Activated CD8-positive, alpha-beta T cell treated with anti-CD3 and anti-CD28 coated beads for 36 hours (primary cell): ENCODE measurements around the gene SYT13. TPM values are rescaled to one million over a fixed set of nuclear protein-coding genes. Genes with fewer than 3 reads are reported as not detected.

Experiments
- ATAC-seq: fragments of 200-7000 bp; cut with Tn5 transposase; one replicate; pipeline ENCODE4 v1.10.0; 2021; ENCODE audit warnings: mild to moderate bottlenecking, moderate library complexity
- CTCF ChIA-PET: fragments of 350-600 bp; sonication (Branson Sonifier 250); formaldehyde crosslinking; loops from one replicate; lab custom pipeline; 2021; ENCODE audit warnings: antibody characterized with exemption; lab: Charles Lee
- POLR2A ChIA-PET: fragments of 350-600 bp; sonication (Branson Sonifier 250); formaldehyde crosslinking; loops from one replicate; lab custom pipeline; 2021; ENCODE audit warnings: antibody characterized with exemption; lab: Charles Lee
- DNase-seq: peaks from one replicate; pipeline ENCODE4 v3.0.0-alpha.2; 2020
- H3K27ac Mint-ChIP-seq: one replicate; pipeline ENCODE4 v1.8.0; 2021; ENCODE audit warnings: mild to moderate bottlenecking, mixed read lengths
- H3K27me3 Mint-ChIP-seq: one replicate; pipeline ENCODE4 v1.8.0; 2021; ENCODE audit warnings: mixed read lengths
- H3K36me3 Mint-ChIP-seq: one replicate; pipeline ENCODE4 v1.8.0; 2021; ENCODE audit warnings: low read depth, mixed read lengths
- H3K4me1 Mint-ChIP-seq: one replicate; pipeline ENCODE4 v1.8.0; 2021; ENCODE audit warnings: low read depth, mixed read lengths
- H3K4me3 Mint-ChIP-seq: one replicate; pipeline ENCODE4 v1.8.0; 2021; ENCODE audit warnings: mild to moderate bottlenecking, moderate library complexity, mixed read lengths
- H3K9me3 Mint-ChIP-seq: one replicate; pipeline ENCODE4 v1.8.0; 2021; ENCODE audit warnings: mixed read lengths
- intact Hi-C: fragments of 100-400 bp; cut with micrococcal nuclease; formaldehyde crosslinking; loops from one replicate; pipeline ENCODE4 v1.10.0; 2022
- total RNA-seq, 2 experiments: library from RNA; stranded (reverse); gene quantifications; one replicate each; pipeline ENCODE4 v1.2.3, GENCODE V29; 2021
- TF ChIP-seq, protein P1 (sequence below): fragments of 200-600 bp; IDR thresholded peaks from one replicate; pipeline ENCODE4 v1.8.0; 2022; ENCODE audit warnings: antibody characterized with exemption, mild to moderate bottlenecking

Gene SYT13
- total RNA-seq, 2 experiments from 2014 or later, result not detected

DNA sequence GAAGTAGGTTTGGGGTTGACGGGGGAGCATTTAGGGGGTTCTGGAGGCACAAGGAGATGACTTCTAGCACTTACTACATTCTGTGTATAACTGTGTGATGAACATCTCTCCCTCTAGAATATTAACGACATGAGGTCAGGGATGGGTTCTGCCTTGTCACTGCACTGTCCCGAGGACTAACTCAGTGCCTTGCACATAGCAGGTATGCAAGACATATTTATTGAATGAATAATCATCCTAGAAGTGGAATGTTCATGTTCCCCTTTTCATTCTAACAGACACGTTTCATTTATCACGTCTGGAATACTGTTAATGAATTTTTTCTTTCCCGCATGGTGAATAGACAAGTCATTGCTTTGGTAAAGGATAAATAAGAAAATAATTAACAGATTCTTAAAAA lies 12.6 kb downstream of the SYT13 start:
- no peak for DNase-seq
- Mint-ChIP-seq H3K27ac (no peak overlapping the region), H3K36me3 (no peaks in the 10 kb centered on the region), H3K4me3 (no peak overlapping the region), H3K27me3 (peaks cover 47% of the 10 kb centered on the region), H3K9me3 (no peaks in the 10 kb centered on the region), H3K4me1 (no peaks in the 10 kb centered on the region)
- intact Hi-C loops, result no loop called here
- ATAC-seq, result no peak
- TF ChIP-seq, protein P1, sequence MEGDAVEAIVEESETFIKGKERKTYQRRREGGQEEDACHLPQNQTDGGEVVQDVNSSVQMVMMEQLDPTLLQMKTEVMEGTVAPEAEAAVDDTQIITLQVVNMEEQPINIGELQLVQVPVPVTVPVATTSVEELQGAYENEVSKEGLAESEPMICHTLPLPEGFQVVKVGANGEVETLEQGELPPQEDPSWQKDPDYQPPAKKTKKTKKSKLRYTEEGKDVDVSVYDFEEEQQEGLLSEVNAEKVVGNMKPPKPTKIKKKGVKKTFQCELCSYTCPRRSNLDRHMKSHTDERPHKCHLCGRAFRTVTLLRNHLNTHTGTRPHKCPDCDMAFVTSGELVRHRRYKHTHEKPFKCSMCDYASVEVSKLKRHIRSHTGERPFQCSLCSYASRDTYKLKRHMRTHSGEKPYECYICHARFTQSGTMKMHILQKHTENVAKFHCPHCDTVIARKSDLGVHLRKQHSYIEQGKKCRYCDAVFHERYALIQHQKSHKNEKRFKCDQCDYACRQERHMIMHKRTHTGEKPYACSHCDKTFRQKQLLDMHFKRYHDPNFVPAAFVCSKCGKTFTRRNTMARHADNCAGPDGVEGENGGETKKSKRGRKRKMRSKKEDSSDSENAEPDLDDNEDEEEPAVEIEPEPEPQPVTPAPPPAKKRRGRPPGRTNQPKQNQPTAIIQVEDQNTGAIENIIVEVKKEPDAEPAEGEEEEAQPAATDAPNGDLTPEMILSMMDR, result no peak
- ChIA-PET CTCF (no interaction called here), POLR2A (interaction anchor here (0.6 kb wide), 2 partner anchors 245 to 444 kb away, joined by 3 to 4 read pairs; no protein-coding TSS in a partner anchor)

DNA sequence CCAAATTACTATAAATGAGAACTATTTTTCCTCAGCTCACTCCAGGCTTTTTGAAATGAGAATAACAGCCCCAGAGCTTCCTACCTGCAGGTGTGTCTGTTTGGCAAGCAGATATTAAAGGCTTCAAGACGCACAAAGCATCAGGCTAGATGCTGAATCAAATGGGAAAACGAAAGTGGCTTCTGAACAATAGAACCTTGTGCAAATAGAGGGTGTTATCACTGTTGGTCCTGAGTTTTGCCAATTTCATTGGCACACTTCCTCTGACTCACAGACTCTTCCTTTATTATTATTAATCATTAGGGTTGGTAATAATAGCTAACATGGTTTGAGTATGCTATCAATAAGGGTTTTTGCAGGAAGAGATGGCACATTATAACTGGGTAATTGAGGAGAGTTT lies 13.4 kb downstream of the SYT13 start:
- H3K4me1 Mint-ChIP-seq, result no peaks in the 10 kb centered on the region
- no peak overlapping the region for H3K27ac Mint-ChIP-seq
- ChIA-PET POLR2A (interaction anchor here (0.6 kb wide), 2 partner anchors 245 to 443 kb away, joined by 3 to 4 read pairs; no protein-coding TSS in a partner anchor), CTCF (no interaction called here)
- H3K4me3 Mint-ChIP-seq, result no peak overlapping the region
- H3K9me3 Mint-ChIP-seq, result no peaks in the 10 kb centered on the region
- peaks cover 48% of the 10 kb centered on the region for H3K27me3 Mint-ChIP-seq
- DNase-seq (no peak), ATAC-seq (no peak)
- no peaks in the 10 kb centered on the region for H3K36me3 Mint-ChIP-seq
- intact Hi-C loops, result no loop called here
- TF ChIP-seq, protein P1, result no peak

DNA sequence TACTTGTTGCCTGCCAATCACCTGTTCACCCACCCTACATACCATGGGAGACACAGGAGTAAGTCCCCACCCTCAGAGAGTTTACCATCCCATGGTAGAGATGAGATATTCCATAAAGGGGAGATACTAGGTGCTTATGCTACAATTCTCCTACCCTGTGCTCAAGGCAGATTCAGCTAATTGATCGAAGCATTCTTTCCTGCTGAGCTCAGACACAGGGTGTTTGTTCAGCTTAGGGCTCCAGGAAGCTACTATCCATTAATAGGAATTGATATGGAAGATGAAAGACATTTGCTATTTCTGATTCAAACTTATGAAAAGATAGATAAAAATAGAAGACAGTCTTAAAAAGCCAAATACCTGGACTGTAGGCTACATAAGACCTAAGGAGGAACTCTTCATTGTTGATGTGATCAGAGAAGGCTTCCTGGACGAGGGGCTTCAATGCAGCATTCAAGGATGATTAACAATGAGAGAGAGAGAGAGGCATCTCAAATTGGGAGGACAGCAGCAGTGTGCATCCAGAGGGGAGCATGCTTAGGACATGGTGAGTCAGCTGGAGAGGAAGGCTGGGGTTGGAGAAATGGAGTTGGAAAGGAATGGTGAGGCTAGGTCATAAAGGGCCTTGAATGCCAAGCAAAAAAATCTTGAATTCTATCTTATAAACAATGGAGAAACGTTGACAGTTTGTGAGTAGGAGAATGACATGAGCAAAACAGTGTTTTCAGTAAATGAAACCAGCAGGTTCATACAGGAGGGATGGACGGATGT lies 15.0 kb downstream of the SYT13 start:
- intact Hi-C loops, result no loop called here
- no peak for DNase-seq
- no peak overlapping the region for H3K27ac Mint-ChIP-seq
- H3K9me3 Mint-ChIP-seq, result no peaks in the 10 kb centered on the region
- no peak for ATAC-seq
- CTCF ChIA-PET, result interaction anchor here (0.9 to 2.3 kb wide), 3 partner anchors 19 to 161 kb away, joined by 3 to 9 read pairs (median 4); no protein-coding TSS in a partner anchor
- POLR2A ChIA-PET, result no interaction called here
- TF ChIP-seq, protein P1, result no peak
- no peak overlapping the region for H3K4me3 Mint-ChIP-seq
- peaks cover 51% of the 10 kb centered on the region for H3K27me3 Mint-ChIP-seq
- no peaks in the 10 kb centered on the region for H3K4me1 Mint-ChIP-seq
- no peaks in the 10 kb centered on the region for H3K36me3 Mint-ChIP-seq

DNA sequence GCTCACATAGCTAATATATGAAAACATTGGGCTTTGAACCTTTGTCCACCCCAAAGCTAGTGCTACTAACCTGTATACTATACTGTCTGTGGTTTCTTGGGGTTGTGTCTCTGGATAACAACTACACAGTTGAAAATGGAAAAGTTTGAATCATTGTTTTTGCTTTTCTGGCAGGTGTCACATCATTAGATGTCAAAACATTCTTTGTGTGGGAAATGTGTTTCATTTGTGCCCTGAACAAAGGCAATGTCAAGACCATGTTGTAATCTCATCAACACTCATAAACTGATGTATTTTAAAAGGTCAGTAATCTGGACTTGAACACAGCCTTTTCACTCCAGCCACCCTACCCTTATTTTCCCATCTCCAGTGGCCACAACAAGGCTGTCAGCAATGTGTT lies 16.5 kb downstream of the SYT13 start:
- no peak overlapping the region for H3K27ac Mint-ChIP-seq
- intact Hi-C loops, result no loop called here
- POLR2A ChIA-PET, result no interaction called here
- H3K4me3 Mint-ChIP-seq, result no peak overlapping the region
- peaks cover 45% of the 10 kb centered on the region for H3K27me3 Mint-ChIP-seq
- ATAC-seq (no peak), DNase-seq (no peak)
- CTCF ChIA-PET, result interaction anchor here (2.0 to 2.3 kb wide), 2 partner anchors 17 to 159 kb away, joined by 4 to 9 read pairs; no protein-coding TSS in a partner anchor
- H3K4me1 Mint-ChIP-seq, result no peaks in the 10 kb centered on the region
- H3K36me3 Mint-ChIP-seq, result no peaks in the 10 kb centered on the region
- H3K9me3 Mint-ChIP-seq, result no peaks in the 10 kb centered on the region
- TF ChIP-seq, protein P1, result no peak

DNA sequence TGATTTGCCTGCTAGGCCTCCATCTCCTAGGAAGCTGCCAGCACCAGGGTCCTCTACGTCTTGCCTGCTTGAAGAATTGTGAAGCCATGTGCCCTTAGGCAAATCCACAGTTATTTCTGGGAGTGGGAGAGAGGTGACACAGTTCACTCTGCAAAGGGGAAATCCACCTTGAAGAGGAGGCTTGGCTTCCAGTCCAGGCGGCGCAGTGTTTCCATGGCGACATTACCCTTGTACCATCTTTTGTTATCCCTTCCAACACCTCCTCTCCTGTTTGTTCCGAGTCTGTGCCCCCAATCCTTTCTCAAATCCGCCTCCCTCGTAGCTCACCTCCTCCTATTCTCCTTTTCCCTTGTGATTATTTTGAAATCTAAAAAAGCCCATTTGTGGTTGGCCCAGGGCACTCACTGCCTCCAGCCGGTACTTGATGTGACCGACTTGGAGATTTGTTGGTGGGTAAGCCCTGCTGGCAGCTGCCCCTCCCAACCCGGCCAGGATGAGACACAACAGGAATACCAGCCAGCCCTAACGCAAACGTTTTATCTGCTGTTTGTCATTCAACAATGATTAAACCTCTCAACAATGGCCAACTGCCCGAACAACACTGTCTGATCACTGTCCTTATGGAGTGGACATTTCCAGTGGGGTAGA lies 18.4 kb downstream of the SYT13 start:
- TF ChIP-seq, protein P1, result no peak
- Mint-ChIP-seq H3K9me3 (no peaks in the 10 kb centered on the region), H3K4me3 (no peak overlapping the region), H3K27me3 (peaks cover 46% of the 10 kb centered on the region), H3K4me1 (no peaks in the 10 kb centered on the region), H3K36me3 (no peaks in the 10 kb centered on the region), H3K27ac (no peak overlapping the region)
- no peak for DNase-seq
- POLR2A ChIA-PET, result no interaction called here
- CTCF ChIA-PET, result interaction anchor here (0.9 to 1.5 kb wide), 3 partner anchors 16 to 157 kb away, joined by 3 read pairs; no protein-coding TSS in a partner anchor
- intact Hi-C loops, result no loop called here
- ATAC-seq, result no peak
